Lower leg skin (tissue), 4 donors: Measurements from ENCODE around the gene ID2. TPM values are rescaled to one million over a fixed set of nuclear protein-coding genes. Genes with fewer than 3 reads are reported as not detected.

ENCODE experiments used
- DNase-seq, 2 donors: peaks; one replicate each; pipeline ENCODE4 v3.0.0-alpha.2; 2019; ENCODE audit warnings: low spot score in 2 of 2
- H3K4me3 ChIP-seq: fragments of 200-600 bp; sonication (generic); 2 replicates; pipeline ENCODE4 v1.5.1; 2017; ENCODE audit warnings: mild to moderate bottlenecking, low read depth; ENCODE audit not compliant: poor library complexity, severe bottlenecking
- CTCF ChIP-seq, 3 donors: fragments of 450-650 bp; IDR thresholded peaks; one replicate each; pipeline ENCODE4 v1.5.1; 2016; ENCODE audit warnings: antibody characterized with exemption in 3 of 3, mild to moderate bottlenecking in 3 of 3, moderate library complexity in 2 of 3
- POLR2A ChIP-seq, 2 donors: fragments of 450-650 bp; IDR thresholded peaks; one replicate each; pipeline ENCODE4 v1.6.1; 2016 to 2017; ENCODE audit warnings: antibody characterized with exemption in 2 of 2, mild to moderate bottlenecking in 1 of 2, moderate library complexity in 1 of 2
- WGBS, 2 donors: methylation state at CpG; one replicate each; pipeline ENCODE4 v1.1.5; 2018; 5-methylcytosine and 5-hydroxymethylcytosine counted together
- intact Hi-C: fragments of 100-400 bp; cut with DNase I; formaldehyde crosslinking; loops from one replicate; pipeline ENCODE4 v1.15.0; 2023; ENCODE audit warnings: low total_unique reads
- total RNA-seq, 4 donors: library from RNA; depleted of rRNA; stranded (reverse); fragments of >200 nt; gene quantifications; one replicate each; pipeline ENCODE4 v1.1.0, GENCODE V29; 2016

The ID2 gene
- total RNA-seq, 4 donors from 2014 or later = 120 to 271 (median 209) TPM

GRCh38 chr2:8645176-8645831 lies 36.6 kb upstream of the ID2 start:
- intact Hi-C loops = no loop called here
- 95 to 96% methylated on average over 35 to 44 of the region's 51 CpGs for WGBS, 2 donors
- TF ChIP-seq CTCF (IDR thresholded peaks at IDR 0.05) (no peak), POLR2A (IDR thresholded peaks at IDR 0.05) (no peak)
- H3K4me3 ChIP-seq = no peak overlapping the region
- DNase-seq = no peak

- DNase-seq = no peak
- no peak for TF ChIP-seq CTCF (IDR thresholded peaks at IDR 0.05)
- TF ChIP-seq POLR2A (IDR thresholded peaks at IDR 0.05) = no peak
- 86 to 98% methylated on average over 4 to 7 of the region's 11 CpGs for WGBS, 2 donors
- H3K4me3 ChIP-seq = no peak overlapping the region
- intact Hi-C loops = no loop called here
Measured at GRCh38 chr2:8646731-8647461, 35.0 kb upstream of the ID2 start.

GRCh38 chr2:8647462-8647857 lies 34.4 kb upstream of the ID2 start:
- intact Hi-C loops = no loop called here
- H3K4me3 ChIP-seq = no peak overlapping the region
- TF ChIP-seq POLR2A (IDR thresholded peaks at IDR 0.05) = no peak
- no CpG with 5 or more reads among the region's 1 CpG for WGBS, 2 donors
- DNase-seq = no peak

GRCh38 chr2:8648441-8649213 lies 33.2 kb upstream of the ID2 start:
- WGBS, 2 donors = 94 to 96% methylated on average over 11 of the region's 11 CpGs
- intact Hi-C loops = no loop called here
- H3K4me3 ChIP-seq = no peak overlapping the region
- no peak for DNase-seq
- TF ChIP-seq POLR2A (IDR thresholded peaks at IDR 0.05) (no peak), CTCF (IDR thresholded peaks at IDR 0.05) (no peak)

GRCh38 chr2:8649718-8650117 lies 32.1 kb upstream of the ID2 start:
- 87 to 90% methylated on average over 6 of the region's 6 CpGs for WGBS, 2 donors
- TF ChIP-seq POLR2A (IDR thresholded peaks at IDR 0.05) = no peak
- intact Hi-C loops = no loop called here
- no peak for DNase-seq
- no peak overlapping the region for H3K4me3 ChIP-seq

GRCh38 chr2:8650256-8650655 lies 31.6 kb upstream of the ID2 start:
- intact Hi-C loops = no loop called here
- WGBS, 2 donors = 89 to 95% methylated on average over 4 of the region's 4 CpGs
- TF ChIP-seq POLR2A (IDR thresholded peaks at IDR 0.05) (no peak), CTCF (IDR thresholded peaks at IDR 0.05) (no peak)
- DNase-seq = no peak
- H3K4me3 ChIP-seq = no peak overlapping the region
